Measurements from ENCODE around the gene RPS6KB2.

DNA sequence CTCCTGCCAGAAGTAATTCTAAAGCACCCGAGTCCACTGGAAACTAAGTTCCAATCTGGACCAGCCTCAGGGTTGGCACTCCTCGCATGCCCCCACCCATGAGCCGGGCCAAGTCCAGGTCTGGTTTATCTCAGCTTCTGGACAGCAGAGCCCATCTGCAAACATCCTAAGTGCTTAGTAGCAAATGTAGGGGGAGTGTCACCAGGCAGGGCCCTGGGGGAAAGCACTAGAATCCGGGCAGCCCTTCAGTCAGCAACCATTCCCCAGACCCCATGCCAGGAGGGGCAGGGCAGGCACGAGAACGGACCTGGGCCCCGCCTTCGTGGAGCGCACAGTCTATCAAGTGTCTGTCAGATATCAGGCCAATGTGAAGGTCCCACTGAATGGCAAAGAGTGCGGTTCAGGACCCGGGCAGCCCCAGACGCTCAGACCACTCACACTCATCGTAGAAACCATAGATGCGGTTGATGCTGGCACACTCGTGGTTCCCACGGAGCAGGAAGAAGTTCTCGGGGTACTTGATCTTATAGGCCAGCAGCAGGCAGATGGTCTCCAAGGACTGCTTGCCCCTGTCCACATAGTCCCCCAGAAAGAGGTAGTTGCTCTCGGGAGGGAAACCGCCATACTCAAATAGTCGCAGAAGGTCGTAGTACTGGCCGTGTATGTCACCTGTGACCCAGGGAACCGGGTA is 27.9 kb upstream of the RPS6KB2 start:
- TF ChIP-seq TAF1 (IDR thresholded peaks at IDR 0.05; ENCODE audit: borderline replicate concordance, insufficient read depth, low read length) = no peak
- TF ChIP-seq, protein P1, sequence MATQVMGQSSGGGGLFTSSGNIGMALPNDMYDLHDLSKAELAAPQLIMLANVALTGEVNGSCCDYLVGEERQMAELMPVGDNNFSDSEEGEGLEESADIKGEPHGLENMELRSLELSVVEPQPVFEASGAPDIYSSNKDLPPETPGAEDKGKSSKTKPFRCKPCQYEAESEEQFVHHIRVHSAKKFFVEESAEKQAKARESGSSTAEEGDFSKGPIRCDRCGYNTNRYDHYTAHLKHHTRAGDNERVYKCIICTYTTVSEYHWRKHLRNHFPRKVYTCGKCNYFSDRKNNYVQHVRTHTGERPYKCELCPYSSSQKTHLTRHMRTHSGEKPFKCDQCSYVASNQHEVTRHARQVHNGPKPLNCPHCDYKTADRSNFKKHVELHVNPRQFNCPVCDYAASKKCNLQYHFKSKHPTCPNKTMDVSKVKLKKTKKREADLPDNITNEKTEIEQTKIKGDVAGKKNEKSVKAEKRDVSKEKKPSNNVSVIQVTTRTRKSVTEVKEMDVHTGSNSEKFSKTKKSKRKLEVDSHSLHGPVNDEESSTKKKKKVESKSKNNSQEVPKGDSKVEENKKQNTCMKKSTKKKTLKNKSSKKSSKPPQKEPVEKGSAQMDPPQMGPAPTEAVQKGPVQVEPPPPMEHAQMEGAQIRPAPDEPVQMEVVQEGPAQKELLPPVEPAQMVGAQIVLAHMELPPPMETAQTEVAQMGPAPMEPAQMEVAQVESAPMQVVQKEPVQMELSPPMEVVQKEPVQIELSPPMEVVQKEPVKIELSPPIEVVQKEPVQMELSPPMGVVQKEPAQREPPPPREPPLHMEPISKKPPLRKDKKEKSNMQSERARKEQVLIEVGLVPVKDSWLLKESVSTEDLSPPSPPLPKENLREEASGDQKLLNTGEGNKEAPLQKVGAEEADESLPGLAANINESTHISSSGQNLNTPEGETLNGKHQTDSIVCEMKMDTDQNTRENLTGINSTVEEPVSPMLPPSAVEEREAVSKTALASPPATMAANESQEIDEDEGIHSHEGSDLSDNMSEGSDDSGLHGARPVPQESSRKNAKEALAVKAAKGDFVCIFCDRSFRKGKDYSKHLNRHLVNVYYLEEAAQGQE (IDR thresholded peaks at IDR 0.05; ENCODE audit: insufficient read depth in 1 of 2, low read depth in 2 of 2, low read length in 2 of 2) = no peak
- TF ChIP-seq POLR2AphosphoS5 (IDR thresholded peaks at IDR 0.05; ENCODE audit: low read depth, low read length) = no peak
- no peak for TF ChIP-seq FOXP2 (optimal IDR thresholded peaks at IDR 0.05; ENCODE audit: borderline replicate concordance, extremely low read depth, extremely low read length, insufficient read depth)
